Measurements from ENCODE around the gene KCTD5.

Gene KCTD5

DNA sequence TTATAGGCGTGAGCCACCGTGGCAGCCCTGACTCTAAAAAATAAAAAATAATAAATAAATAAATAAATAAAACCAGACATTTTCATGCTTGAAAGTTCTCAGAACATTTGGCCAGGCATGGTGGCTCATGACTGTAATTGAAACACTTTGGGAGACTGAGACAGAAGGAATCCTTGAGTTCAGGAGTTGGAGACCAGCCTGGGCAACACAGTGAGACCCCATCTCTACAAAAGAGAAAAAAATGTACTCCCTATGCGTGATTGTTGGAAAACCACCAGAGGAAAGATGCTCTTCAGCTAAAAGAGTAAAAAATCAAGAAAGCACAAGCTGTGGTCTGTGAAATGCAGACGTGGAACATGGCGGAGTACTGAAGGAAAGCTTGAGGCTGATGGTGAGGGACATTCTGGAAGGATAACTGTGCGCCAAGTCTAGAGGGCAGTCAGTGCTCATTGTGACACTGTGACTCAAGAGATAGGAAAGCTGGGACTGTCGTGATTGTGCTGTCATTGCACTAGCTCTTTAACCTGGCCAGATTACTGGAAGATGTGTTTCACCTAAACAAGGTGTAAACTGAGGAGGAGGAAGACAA, 41.9 kb downstream of the KCTD5 start:
- DNase-seq (ENCODE audit: low spot score), result no peak

DNA sequence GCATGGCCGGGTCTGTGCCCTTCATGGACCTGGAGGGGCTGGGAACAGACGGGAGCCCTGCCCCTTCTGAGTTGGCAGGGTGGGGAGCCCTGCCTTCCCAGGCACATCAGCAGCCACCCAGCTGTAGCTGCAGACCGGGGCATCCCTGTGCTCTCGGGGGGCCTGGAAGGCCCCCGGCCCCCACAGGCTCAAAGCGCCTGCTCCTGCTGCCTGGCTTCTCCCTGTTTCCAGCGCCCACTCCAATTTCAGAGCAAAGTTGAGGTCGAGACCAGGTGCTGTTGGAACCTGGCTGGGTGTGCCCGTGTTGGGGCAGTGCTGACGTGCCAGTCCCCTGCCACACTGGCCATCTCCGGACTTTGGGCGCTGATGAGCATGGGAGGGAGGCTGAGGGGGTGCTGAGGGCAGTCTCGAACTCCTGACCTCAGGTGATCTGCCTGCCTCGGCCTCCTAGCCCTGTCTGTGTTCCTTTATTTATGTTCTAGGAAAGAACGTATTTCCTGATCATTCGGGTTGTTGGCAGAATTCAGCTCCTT, 42.6 kb downstream of the KCTD5 start:
- no peak for DNase-seq (ENCODE audit: low spot score)

GRCh38 chr16:2726923-2727322, 44.6 kb downstream of the KCTD5 start:
- no peak for DNase-seq (ENCODE audit: low spot score)

DNA sequence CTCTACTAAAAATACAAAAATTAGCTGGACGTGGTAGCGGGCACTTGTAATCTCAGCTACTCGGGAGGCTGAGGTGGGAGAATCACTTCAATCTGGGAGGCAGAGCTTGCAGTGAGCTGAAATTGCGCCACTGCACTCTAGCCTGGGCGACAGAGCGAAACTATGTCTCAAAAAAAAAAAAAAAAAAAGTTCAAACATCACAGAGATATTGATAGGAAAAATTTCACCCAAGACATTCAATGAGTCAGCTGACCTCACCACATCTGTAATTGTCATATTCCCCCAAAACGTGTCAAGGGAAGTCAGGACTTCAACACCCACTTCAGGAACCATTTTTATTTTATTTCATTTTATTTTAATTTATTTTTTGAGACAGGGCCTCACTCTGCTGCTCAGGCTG, 45.7 kb downstream of the KCTD5 start:
- DNase-seq (ENCODE audit: low spot score), result no peak

DNA sequence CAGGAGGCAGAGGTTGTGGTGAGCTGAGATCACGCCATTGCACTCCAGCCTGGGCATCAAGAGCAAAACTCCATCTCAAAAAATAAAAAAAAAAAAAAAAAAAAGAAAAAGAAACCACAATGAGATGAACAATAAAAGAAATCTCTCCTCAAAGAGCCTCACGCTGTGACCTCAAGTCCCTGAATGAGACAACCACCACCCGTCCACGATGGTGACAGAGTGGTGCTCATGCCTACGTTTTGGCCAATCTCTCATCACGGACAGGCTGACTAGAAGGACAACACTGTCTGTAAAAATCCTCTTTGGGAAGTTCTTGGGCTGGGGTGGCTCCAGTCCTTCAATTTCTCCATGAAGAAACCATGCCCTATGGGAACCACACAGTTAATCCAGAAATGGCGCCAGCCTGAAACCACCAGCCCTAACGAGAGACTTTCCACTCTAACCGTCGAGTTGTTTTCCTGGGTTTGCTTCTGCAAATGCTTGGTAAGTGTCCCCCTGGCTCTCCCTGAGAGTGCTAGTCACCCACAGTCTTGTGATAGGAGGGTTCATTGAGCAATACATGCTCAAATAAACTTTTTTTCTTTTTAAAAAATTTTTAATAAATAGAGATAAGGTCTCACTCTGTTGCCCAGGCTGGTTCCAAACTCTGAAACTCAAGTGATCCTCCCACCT, 52.7 kb downstream of the KCTD5 start:
- DNase-seq (ENCODE audit: low spot score), result no peak

DNA sequence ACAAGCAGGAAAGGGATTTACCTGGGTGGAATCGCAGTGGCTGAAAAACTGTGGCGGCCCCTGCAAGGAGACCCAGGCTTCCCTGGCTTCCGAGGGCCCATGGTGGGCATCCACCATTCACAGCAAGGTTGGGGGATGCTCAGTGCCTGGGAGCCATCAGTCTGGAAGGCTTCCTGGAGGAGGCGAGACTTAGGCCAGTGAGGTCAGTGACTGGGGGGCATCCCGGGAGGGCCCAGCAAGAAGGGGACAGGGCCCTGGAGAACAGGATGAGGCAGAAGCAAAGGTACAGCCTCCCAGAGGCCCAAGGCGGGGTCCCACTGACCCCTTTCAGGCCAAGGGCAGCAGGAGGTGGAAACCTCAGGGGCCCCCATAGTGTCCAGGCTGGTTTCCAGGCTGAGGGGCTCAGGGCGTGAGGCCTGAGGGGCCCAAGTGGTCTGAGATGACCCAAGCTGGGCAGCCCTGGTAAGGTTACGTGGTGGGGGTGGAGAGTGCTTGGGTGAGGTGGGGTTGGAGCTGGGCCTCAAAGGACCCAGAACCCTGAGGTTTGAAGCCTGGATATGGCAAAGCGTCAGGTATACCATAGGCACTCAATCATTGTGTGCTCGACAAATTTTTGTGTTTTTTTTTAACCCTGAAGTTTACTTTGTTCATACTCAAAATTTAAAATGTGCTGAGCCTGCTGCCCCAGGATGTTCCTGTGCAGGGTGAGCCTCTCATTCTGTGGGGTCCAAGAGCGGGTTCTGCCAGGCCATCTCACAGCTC, 54.3 kb downstream of the KCTD5 start:
- DNase-seq (ENCODE audit: low spot score), result no peak

- DNase-seq (ENCODE audit: low spot score), result no peak
These were observed 54.9 kb downstream of the KCTD5 start for GRCh38 chr16:2737238-2737605.

- no peak for DNase-seq (ENCODE audit: low spot score)
These were observed 55.6 kb downstream of the KCTD5 start for GRCh38 chr16:2737895-2738418.

GRCh38 chr16:2738615-2739014, 56.3 kb downstream of the KCTD5 start:
- DNase-seq (ENCODE audit: low spot score), result no peak

- DNase-seq (ENCODE audit: low spot score), result no peak
These were observed 57.5 kb downstream of the KCTD5 start for GRCh38 chr16:2739625-2740430.

DNA sequence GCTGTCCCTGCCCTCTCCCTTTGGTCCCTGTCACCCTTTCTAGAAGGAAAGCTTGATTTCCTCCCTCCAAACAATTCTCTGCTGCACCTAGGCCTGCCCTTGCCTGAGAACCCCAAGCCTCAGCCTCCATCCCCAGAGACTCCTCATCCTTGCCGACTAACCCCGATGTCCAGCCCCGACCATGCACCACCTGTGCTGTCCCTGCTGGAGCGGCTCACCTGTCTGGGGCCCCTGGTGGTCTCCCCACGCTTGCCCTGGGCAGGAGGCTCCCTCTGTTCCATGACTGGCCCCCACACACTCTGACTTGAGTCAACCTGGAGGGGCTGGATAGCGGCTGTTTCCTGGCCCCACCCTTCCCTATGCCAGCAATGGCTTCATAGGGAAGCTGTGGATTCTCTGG, 58.2 kb downstream of the KCTD5 start:
- no peak for DNase-seq (ENCODE audit: low spot score)

GRCh38 chr16:2741168-2741567, 58.8 kb downstream of the KCTD5 start:
- DNase-seq (ENCODE audit: low spot score), result no peak

DNA sequence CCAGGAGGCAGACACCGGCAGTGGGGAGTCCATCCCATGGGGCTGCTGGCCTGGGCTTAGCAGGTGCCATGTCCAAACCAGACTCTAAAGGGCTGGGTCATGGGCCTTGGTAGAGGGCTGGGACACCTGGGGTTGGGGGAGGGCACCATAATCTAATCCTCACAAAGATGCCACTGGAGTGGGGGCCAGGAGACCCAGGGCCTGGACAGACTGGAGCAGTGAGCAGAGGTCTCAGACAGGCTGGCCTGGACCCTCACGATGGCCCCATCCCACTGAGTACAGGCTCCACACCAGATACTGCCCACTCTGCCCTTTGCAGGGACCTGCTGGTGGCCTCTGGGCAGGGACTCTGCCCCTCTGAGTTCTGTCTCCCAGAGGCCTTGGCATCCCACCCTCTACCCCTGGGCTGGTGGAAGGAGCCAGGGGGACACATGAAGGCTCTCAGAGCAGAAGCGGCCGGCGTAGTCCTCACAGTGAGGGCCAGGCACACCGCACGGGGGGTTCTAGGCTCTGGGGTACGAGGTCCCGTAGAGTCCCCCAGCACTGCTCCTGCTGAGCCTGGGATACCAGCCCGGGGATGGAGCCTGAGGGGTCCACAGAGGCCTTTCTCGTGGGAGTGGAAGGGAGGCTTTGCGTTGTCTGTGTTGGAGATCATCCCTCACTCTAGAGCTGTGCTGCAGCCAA, 60.1 kb downstream of the KCTD5 start:
- DNase-seq (ENCODE audit: low spot score), result no peak

DNA sequence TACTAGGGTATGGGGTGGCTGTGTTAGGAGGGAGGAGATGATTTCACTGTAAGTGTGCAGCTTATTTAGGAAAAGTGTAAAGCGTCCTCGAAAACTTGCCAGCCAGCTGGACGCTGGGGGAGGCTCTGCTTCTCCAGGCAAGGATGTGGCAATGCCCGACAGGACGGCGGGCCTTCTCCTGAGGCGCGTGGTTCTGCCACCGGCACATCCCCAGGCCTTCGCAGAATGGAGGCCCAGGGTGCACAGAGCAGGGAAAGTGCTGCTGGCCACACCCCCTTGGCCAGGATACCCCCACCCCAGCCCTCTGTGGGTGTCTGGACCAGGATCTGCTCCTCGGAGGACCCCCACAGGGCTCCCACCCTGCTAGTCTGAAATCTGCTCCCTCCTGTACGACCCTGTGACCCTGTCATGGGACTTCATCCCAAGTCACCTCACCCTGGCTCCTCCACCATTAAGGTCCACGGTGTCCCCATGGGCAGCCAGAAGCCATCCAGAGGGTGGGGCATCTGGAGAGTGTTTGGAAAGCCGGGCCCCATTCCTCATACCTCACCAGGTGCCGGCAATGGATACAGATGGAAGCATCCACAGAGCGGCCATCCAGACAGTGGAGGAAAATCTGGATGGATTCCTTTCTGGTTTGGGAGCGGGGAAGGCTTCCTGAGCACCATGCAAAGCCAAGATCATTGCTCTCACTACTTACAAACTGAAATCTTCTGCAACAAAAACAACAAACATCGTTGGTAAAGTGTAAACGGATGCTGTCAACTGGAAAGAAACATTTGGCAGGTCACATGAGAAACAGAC, 60.9 kb downstream of the KCTD5 start:
- no peak for DNase-seq (ENCODE audit: low spot score)

DNA sequence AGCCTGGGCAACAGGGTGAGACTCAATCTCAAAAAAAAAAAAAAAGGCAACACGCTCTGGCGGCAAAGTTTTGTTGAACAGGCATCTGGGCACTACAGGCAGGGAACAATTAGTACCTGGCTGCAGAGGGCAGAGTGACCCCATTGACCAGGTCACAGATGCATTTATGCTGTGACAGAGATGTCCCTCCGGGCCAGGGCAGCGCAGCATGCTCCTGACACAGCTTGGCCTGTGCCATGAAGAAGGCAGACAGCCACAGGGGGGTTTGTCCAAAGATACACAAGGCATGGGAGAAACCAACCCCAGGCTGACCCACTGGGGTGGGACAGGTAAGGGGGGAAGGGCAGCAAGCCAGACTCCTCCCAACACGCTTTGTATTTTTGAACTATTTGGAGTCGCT, 62.4 kb downstream of the KCTD5 start:
- no peak for DNase-seq (ENCODE audit: low spot score)

DNA sequence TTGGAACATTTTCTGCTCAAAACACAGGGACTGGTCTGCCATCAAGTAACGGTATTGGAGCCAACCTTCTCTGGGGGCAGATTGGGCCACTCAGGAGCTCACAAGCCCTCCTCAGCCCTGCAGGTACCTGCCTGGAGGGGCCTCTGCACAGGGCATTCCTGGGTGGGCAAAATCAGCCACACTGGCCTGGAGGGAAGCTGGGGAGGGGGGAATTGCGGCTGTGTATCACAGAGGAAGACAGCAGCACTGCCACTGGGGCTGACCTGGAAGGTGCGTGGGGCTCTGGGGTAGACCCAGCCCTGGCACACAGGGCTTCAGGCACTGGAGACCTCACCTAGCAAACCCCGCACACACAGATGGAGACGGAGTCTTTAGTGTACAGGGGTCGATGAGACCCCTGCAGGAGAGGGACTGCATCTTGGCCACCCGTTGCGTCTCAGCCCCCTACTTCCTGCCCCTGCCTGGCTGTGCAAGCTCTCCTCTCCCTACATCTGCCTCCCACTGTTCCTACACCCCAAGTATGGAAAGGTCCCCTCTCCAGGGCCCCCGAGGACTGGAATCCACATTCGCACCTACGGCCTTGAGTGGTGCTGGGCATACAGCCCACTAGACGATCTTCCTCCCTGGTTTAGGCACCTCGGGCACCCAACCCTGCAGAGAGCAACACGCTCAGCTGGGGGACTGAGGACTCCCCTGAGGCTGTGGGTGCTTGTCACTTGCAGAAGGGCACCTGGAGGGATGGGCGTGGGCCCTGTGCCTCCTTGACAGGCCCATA, 63.0 kb downstream of the KCTD5 start:
- DNase-seq (ENCODE audit: low spot score), result no peak

GRCh38 chr16:2745961-2746360, 63.6 kb downstream of the KCTD5 start:
- no peak for DNase-seq (ENCODE audit: low spot score)

GRCh38 chr16:2748757-2749455, 66.6 kb downstream of the KCTD5 start:
- no peak for DNase-seq (ENCODE audit: low spot score)

DNA sequence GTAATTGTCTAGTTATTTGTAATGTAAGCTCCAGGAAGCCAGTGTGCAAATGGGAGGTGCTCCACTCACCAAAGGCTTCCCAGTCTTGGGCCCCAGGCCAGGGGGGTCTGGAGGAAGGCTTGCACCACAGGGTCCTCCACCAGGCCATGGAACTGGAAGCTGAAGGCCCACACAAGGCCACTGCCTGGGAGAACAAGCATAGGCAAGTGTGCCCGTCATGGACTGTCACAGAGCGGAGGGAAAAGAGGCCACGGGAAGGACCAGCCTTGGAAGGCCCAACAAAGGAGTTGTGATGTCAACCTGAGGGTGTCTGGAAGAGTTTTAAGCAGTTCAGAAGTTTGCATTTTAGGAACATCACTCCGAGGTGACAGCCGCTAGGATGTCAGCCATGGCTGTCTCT, 67.2 kb downstream of the KCTD5 start:
- DNase-seq (ENCODE audit: low spot score), result no peak
